Measurements from ENCODE around the gene TBC1D21. TPM values are rescaled to one million over a fixed set of nuclear protein-coding genes. Genes with fewer than 3 reads are reported as not detected.
A peak's percentile ranks its signal among the peaks of the same experiment; 100 is the strongest.

TBC1D21 gene
- total and polyA plus RNA-seq, 2 donors from 2014 or later = not detected

DNA sequence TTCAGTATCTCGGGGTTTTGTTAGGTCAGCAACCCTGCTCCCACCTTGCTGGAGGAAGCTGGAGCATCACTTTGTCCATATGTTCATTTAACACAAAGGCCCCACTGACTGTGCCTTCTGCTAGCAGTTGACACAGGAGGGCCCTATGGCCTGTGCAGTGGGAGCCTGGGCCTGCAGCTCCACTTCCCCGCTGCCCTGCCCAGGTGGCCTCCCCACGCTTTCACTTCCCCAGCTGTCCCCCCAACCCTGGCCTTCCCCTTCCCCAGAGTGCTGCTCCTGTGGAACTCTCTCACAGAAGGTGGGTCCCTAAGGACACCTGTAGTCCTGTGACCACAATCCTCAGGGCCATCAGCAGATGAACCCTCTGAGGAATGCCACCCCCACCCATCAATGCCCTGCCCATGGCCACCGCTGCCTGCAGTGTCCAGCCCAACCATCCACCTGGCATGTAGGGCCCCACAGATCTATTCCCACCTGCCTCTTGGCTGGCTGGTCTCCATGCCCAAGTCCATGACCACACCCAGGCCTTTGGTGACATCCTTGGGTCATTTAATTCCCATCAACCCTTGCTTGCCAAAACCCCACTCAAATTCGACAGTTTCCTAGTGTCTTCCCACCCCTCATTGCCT is 13.5 kb downstream of the TBC1D21 start:
- no peak overlapping the region for H3K9ac ChIP-seq (ENCODE audit: low read length in 3 of 3)
- intact Hi-C loops (cut with DNase I) = no loop called here
- H3K36me3 ChIP-seq (ENCODE audit: control insufficient read depth in 2 of 3, insufficient read depth in 3 of 3, low read length in 3 of 3) = no peaks in the 10 kb centered on the region
- DNase-seq (peak in 1 of 5 donors; percentile 9), FAIRE-seq (no peak)
- no peaks in the 10 kb centered on the region for H3K4me1 ChIP-seq (ENCODE audit: control insufficient read depth in 2 of 3, insufficient read depth in 2 of 3, low read depth in 1 of 3, low read length in 3 of 3)
- H3K4me3 ChIP-seq (ENCODE audit: low read length in 3 of 3) = no peak overlapping the region
- TF ChIP-seq CTCF (IDR thresholded peaks at IDR 0.05; ENCODE audit: borderline replicate concordance, extremely low read depth, insufficient read depth) = no peak
- H3K27ac ChIP-seq (ENCODE audit: low read depth in 2 of 2, low read length in 2 of 2) = no peak overlapping the region
- H3K9me3 ChIP-seq (ENCODE audit: control insufficient read depth in 2 of 3, insufficient read depth in 1 of 3, low read length in 3 of 3) = peaks cover 0 to 2% (median 0%) of the 10 kb centered on the region in 3 donors
- H3K27me3 ChIP-seq (ENCODE audit: control insufficient read depth, insufficient read depth, low read length) = no peaks in the 10 kb centered on the region

GRCh38 chr15:73887481-73887880 is 14.1 kb downstream of the TBC1D21 start:
- no peak for FAIRE-seq
- intact Hi-C loops (cut with DNase I) = no loop called here
- no peaks in the 10 kb centered on the region for H3K36me3 ChIP-seq (ENCODE audit: control insufficient read depth in 2 of 3, insufficient read depth in 3 of 3, low read length in 3 of 3)
- no peaks in the 10 kb centered on the region for H3K4me1 ChIP-seq (ENCODE audit: control insufficient read depth in 2 of 3, insufficient read depth in 2 of 3, low read depth in 1 of 3, low read length in 3 of 3)
- no peak for TF ChIP-seq CTCF (IDR thresholded peaks at IDR 0.05; ENCODE audit: borderline replicate concordance, extremely low read depth, insufficient read depth)
- no peak overlapping the region for H3K4me3 ChIP-seq (ENCODE audit: low read length in 3 of 3)
- DNase-seq = peak in 1 of 5 donors; percentile 18
- H3K9me3 ChIP-seq (ENCODE audit: control insufficient read depth in 2 of 3, insufficient read depth in 1 of 3, low read length in 3 of 3) = peaks cover 0 to 6% (median 0%) of the 10 kb centered on the region in 3 donors
- no peaks in the 10 kb centered on the region for H3K27me3 ChIP-seq (ENCODE audit: control insufficient read depth, insufficient read depth, low read length)
- no peak overlapping the region for H3K9ac ChIP-seq (ENCODE audit: low read length in 3 of 3)
- no peak overlapping the region for H3K27ac ChIP-seq (ENCODE audit: low read depth in 2 of 2, low read length in 2 of 2)

GRCh38 chr15:73888224-73889041 is 15.1 kb downstream of the TBC1D21 start:
- FAIRE-seq = no peak
- peak in 1 of 5 donors; percentile 5 for DNase-seq
- H3K4me1 ChIP-seq (ENCODE audit: control insufficient read depth in 2 of 3, insufficient read depth in 2 of 3, low read depth in 1 of 3, low read length in 3 of 3) = no peaks in the 10 kb centered on the region

More at GRCh38 chr15:73888224-73889041, 15.1 kb downstream of the TBC1D21 start:
- Histone ChIP-seq H3K27ac (ENCODE audit: low read depth in 2 of 2, low read length in 2 of 2) (no peak overlapping the region), H3K36me3 (ENCODE audit: control insufficient read depth in 2 of 3, insufficient read depth in 3 of 3, low read length in 3 of 3) (no peaks in the 10 kb centered on the region), H3K9me3 (ENCODE audit: control insufficient read depth in 2 of 3, insufficient read depth in 1 of 3, low read length in 3 of 3) (peaks cover 0 to 9% (median 0%) of the 10 kb centered on the region in 3 donors), H3K9ac (ENCODE audit: low read length in 3 of 3) (no peak overlapping the region), H3K4me3 (ENCODE audit: low read length in 3 of 3) (no peak overlapping the region), H3K27me3 (ENCODE audit: control insufficient read depth, insufficient read depth, low read length) (no peaks in the 10 kb centered on the region)
- TF ChIP-seq CTCF (IDR thresholded peaks at IDR 0.05; ENCODE audit: borderline replicate concordance, extremely low read depth, insufficient read depth) = no peak
- intact Hi-C loops (cut with DNase I) = no loop called here
